H9 (cell line): ENCODE data around the gene PRKCZ. TPM values are rescaled to one million over a fixed set of nuclear protein-coding genes. Genes with fewer than 3 reads are reported as not detected.

ENCODE experiments used
- DNase-seq: peaks from one replicate; pipeline ENCODE4 v3.0.0-alpha.2; 2017
- H2AFZ ChIP-seq: one replicate; pipeline ENCODE4 v1.6.1; 2013; ENCODE audit warnings: mild to moderate bottlenecking, low read length, control low read depth, moderate library complexity
- H2AK5ac ChIP-seq: 2 replicates; pipeline ENCODE4 v1.6.1; 2013; ENCODE audit warnings: low read length, control low read depth, mixed read lengths; ENCODE audit not compliant: insufficient read length
- H2BK120ac ChIP-seq: one replicate; pipeline ENCODE4 v1.6.1; 2013; ENCODE audit warnings: low read depth, mild to moderate bottlenecking, low read length, control low read depth, inconsistent platforms; ENCODE audit not compliant: poor library complexity, severe bottlenecking
- H2BK12ac ChIP-seq: 2 replicates; pipeline ENCODE4 v1.6.1; 2013; ENCODE audit warnings: low read length, control low read depth, mixed read lengths, low read depth; ENCODE audit not compliant: insufficient read length
- H2BK15ac ChIP-seq: 2 replicates; pipeline ENCODE4 v1.6.1; 2013; ENCODE audit warnings: low read depth, low read length, control low read depth
- H2BK20ac ChIP-seq: one replicate; pipeline ENCODE4 v1.6.1; 2013; ENCODE audit warnings: low read depth, mild to moderate bottlenecking, low read length, control low read depth, inconsistent platforms; ENCODE audit not compliant: poor library complexity, severe bottlenecking
- H2BK5ac ChIP-seq: 2 replicates; pipeline ENCODE4 v1.6.1; 2013; ENCODE audit warnings: low read length, control low read depth, mixed read lengths; ENCODE audit not compliant: insufficient read length
- H3K14ac ChIP-seq: 2 replicates; pipeline ENCODE4 v1.6.1; 2013; ENCODE audit warnings: low read length, control low read depth; ENCODE audit not compliant: insufficient read depth
- H3K18ac ChIP-seq: 2 replicates; pipeline ENCODE4 v1.6.1; 2013; ENCODE audit warnings: low read depth, mild to moderate bottlenecking, mixed read lengths, low read length, control low read depth; ENCODE audit not compliant: insufficient read length
- H3K23ac ChIP-seq: 2 replicates; pipeline ENCODE4 v1.6.1; 2013; ENCODE audit warnings: low read length, control low read depth, mixed read lengths, low read depth; ENCODE audit not compliant: insufficient read length
- H3K23me2 ChIP-seq: 2 replicates; pipeline ENCODE4 v1.6.1; 2013; ENCODE audit warnings: low read depth, mild to moderate bottlenecking, mixed read lengths, low read length, control low read depth; ENCODE audit not compliant: insufficient read length, poor library complexity, severe bottlenecking
- H3K27ac ChIP-seq: 2 replicates; pipeline ENCODE4 v1.5.1; 2013; ENCODE audit warnings: low read length, control low read depth, mixed read lengths, low read depth; ENCODE audit not compliant: insufficient read length
- H3K27me3 ChIP-seq: 2 replicates; pipeline ENCODE4 v1.6.1; 2013; ENCODE audit warnings: low read length, control low read depth, inconsistent platforms; ENCODE audit not compliant: insufficient read depth
- H3K4ac ChIP-seq: 2 replicates; pipeline ENCODE4 v1.6.1; 2013; ENCODE audit warnings: low read depth, mild to moderate bottlenecking, control low read depth, inconsistent platforms, low read length, moderate library complexity
- H3K4me1 ChIP-seq: 2 replicates; pipeline ENCODE4 v1.6.1; 2013; ENCODE audit warnings: low read length, control low read depth, inconsistent platforms; ENCODE audit not compliant: insufficient read depth
- H3K4me2 ChIP-seq: 2 replicates; pipeline ENCODE4 v1.6.1; 2013; ENCODE audit warnings: low read length, control low read depth, mixed read lengths; ENCODE audit not compliant: insufficient read length, insufficient read depth
- H3K56ac ChIP-seq: 2 replicates; pipeline ENCODE4 v1.6.1; 2013; ENCODE audit warnings: low read depth, mild to moderate bottlenecking, mixed read lengths, low read length, control low read depth; ENCODE audit not compliant: insufficient read length
- H3K79me1 ChIP-seq: 2 replicates; pipeline ENCODE4 v1.6.1; 2013; ENCODE audit warnings: low read depth, mild to moderate bottlenecking, moderate library complexity, low read length, control low read depth, inconsistent platforms; ENCODE audit not compliant: insufficient read depth, poor library complexity, severe bottlenecking
- H3K79me2 ChIP-seq: 2 replicates; pipeline ENCODE4 v1.6.1; 2013; ENCODE audit warnings: low read length, control low read depth, inconsistent platforms; ENCODE audit not compliant: insufficient read depth
- H3K9ac ChIP-seq: 2 replicates; pipeline ENCODE4 v1.6.1; 2013; ENCODE audit warnings: low read length, control low read depth, mixed read lengths; ENCODE audit not compliant: insufficient read length; ENCODE audit errors: extremely low read depth
- H3K9me3 ChIP-seq: one replicate; pipeline ENCODE4 v1.6.1; 2013; ENCODE audit warnings: low read depth, low read length, inconsistent platforms; ENCODE audit not compliant: control insufficient read depth
- H3T11ph ChIP-seq: one replicate; pipeline ENCODE4 v1.6.1; 2013; ENCODE audit warnings: mild to moderate bottlenecking, low read length, control low read depth, inconsistent platforms
- H4K20me1 ChIP-seq: one replicate; pipeline ENCODE4 v1.6.1; 2013; ENCODE audit not compliant: control insufficient read depth, insufficient read length, insufficient read depth
- H4K5ac ChIP-seq: 2 replicates; pipeline ENCODE4 v1.6.1; 2013; ENCODE audit warnings: low read depth, mild to moderate bottlenecking, mixed read lengths, low read length, control low read depth; ENCODE audit not compliant: insufficient read length
- H4K8ac ChIP-seq: replicated peaks from 2 replicates; pipeline ENCODE4 v1.6.1; 2013; ENCODE audit warnings: low read length, control low read depth, mixed read lengths, low read depth; ENCODE audit not compliant: insufficient read length
- H4K91ac ChIP-seq: 2 replicates; pipeline ENCODE4 v1.6.1; 2013; ENCODE audit warnings: low read depth, mild to moderate bottlenecking, moderate library complexity, mixed read lengths, low read length, control low read depth; ENCODE audit not compliant: insufficient read length
- H3K27ac Mint-ChIP-seq, 3 experiments: 2 replicates in 2 of 3; 3 replicates in 1 of 3; pipeline ENCODE4 v1.8.0; 2020 to 2021; ENCODE audit warnings: mixed read lengths in 3 of 3, mild to moderate bottlenecking in 1 of 3, moderate library complexity in 1 of 3
- H3K27me3 Mint-ChIP-seq: 2 replicates; pipeline ENCODE4 v1.8.0; 2021; ENCODE audit warnings: low read depth, mild to moderate bottlenecking, moderate library complexity, mixed read lengths
- H3K36me3 Mint-ChIP-seq, 3 experiments: 2 replicates in 2 of 3; 3 replicates in 1 of 3; pipeline ENCODE4 v1.8.0; 2020 to 2021; ENCODE audit warnings: low read depth in 3 of 3, mixed read lengths in 3 of 3; ENCODE audit not compliant: insufficient read depth in 1 of 3
- H3K4me1 Mint-ChIP-seq, 2 experiments: 2 replicates each; pipeline ENCODE4 v1.8.0; 2020; ENCODE audit warnings: mixed read lengths in 2 of 2
- H3K4me3 Mint-ChIP-seq, 2 experiments: 2 replicates in 1 of 2; 3 replicates in 1 of 2; pipeline ENCODE4 v1.8.0; 2020 to 2021; ENCODE audit warnings: mild to moderate bottlenecking in 2 of 2, mixed read lengths in 2 of 2, moderate library complexity in 1 of 2
- H3K9me3 Mint-ChIP-seq, 2 experiments: 2 replicates in 1 of 2; 3 replicates in 1 of 2; pipeline ENCODE4 v1.8.0; 2020; ENCODE audit warnings: mild to moderate bottlenecking in 2 of 2, mixed read lengths in 2 of 2, moderate library complexity in 1 of 2
- WGBS: extraction: QIAGEN DNeasy Blood & Tissue Kit; methylation state at CpG from one replicate; pipeline ENCODE4 v1.1.7; 2013; ENCODE audit warnings: missing lambda C conversion rate, low lambda C conversion rate, mixed read lengths; ENCODE audit not compliant: insufficient read length; ENCODE audit errors: extremely low coverage; 5-methylcytosine and 5-hydroxymethylcytosine counted together
- total RNA-seq: library from RNA; stranded (reverse); gene quantifications from 2 replicates; pipeline ENCODE4 v1.2.1, GENCODE V29; 2021
- TF ChIP-seq, protein P1 (sequence below): fragments of 200-600 bp; sonication (generic); conservative IDR thresholded peaks from 3 replicates; pipeline ENCODE4 v1.8.0; 2021; ENCODE audit warnings: antibody characterized with exemption, mild to moderate bottlenecking

Gene PRKCZ
- total RNA-seq, 1 experiment from 2014 or later = 48.4 TPM

DNA sequence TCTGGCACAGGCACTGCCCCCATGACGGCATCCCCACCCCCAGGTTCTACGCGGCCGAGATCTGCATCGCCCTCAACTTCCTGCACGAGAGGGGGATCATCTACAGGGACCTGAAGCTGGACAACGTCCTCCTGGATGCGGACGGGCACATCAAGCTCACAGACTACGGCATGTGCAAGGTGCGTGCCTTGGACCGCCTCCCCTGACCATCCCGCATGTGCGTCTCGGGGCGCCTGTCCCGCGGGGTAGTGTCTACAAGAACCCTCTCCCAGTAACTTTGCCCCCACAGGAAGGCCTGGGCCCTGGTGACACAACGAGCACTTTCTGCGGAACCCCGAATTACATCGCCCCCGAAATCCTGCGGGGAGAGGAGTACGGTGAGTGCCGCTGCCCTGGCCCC is 121.8 kb downstream of the PRKCZ start:
- no peak overlapping the region for H4K91ac ChIP-seq
- H3K14ac ChIP-seq = no peak overlapping the region
- H4K20me1 ChIP-seq = no peaks in the 10 kb centered on the region
- no peaks in the 10 kb centered on the region for H3K4me1 ChIP-seq
- H4K5ac ChIP-seq = no peak overlapping the region
- H3K9me3 Mint-ChIP-seq = no peaks in the 10 kb centered on the region
- H3K23ac ChIP-seq = no peak overlapping the region
- no peak overlapping the region for H2BK15ac ChIP-seq
- no peak overlapping the region for H3K27ac ChIP-seq
- no peak overlapping the region for H2AK5ac ChIP-seq
- H3K56ac ChIP-seq = no peak overlapping the region
- no peak overlapping the region for H3K4ac ChIP-seq
- no CpG with 5 or more reads among the region's 26 CpGs for WGBS
- no peak overlapping the region for H2BK120ac ChIP-seq
- no peak overlapping the region for H2BK12ac ChIP-seq
- H3K4me2 ChIP-seq = no peak overlapping the region
- no peak overlapping the region for H3K27ac Mint-ChIP-seq
- no peak overlapping the region for H2BK20ac ChIP-seq
- H3K18ac ChIP-seq = no peak overlapping the region
- no peak overlapping the region for H4K8ac ChIP-seq
- H3K79me1 ChIP-seq = no peaks in the 10 kb centered on the region
- H3K79me2 ChIP-seq = no peaks in the 10 kb centered on the region
- no peak overlapping the region for H2AFZ ChIP-seq
- H3K9me3 ChIP-seq = no peaks in the 10 kb centered on the region
- H3K23me2 ChIP-seq = no peaks in the 10 kb centered on the region
- H3K4me3 Mint-ChIP-seq = no peak overlapping the region
- no peak overlapping the region for H3K9ac ChIP-seq
- TF ChIP-seq, protein P1, sequence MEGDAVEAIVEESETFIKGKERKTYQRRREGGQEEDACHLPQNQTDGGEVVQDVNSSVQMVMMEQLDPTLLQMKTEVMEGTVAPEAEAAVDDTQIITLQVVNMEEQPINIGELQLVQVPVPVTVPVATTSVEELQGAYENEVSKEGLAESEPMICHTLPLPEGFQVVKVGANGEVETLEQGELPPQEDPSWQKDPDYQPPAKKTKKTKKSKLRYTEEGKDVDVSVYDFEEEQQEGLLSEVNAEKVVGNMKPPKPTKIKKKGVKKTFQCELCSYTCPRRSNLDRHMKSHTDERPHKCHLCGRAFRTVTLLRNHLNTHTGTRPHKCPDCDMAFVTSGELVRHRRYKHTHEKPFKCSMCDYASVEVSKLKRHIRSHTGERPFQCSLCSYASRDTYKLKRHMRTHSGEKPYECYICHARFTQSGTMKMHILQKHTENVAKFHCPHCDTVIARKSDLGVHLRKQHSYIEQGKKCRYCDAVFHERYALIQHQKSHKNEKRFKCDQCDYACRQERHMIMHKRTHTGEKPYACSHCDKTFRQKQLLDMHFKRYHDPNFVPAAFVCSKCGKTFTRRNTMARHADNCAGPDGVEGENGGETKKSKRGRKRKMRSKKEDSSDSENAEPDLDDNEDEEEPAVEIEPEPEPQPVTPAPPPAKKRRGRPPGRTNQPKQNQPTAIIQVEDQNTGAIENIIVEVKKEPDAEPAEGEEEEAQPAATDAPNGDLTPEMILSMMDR = no peak
- H2BK5ac ChIP-seq = no peak overlapping the region
- H3K36me3 Mint-ChIP-seq = peaks cover 3 to 40% (median 34%) of the 10 kb centered on the region in 3 experiments
- no peaks in the 10 kb centered on the region for H3K27me3 Mint-ChIP-seq
- no peaks in the 10 kb centered on the region for H3K27me3 ChIP-seq
- peaks cover 0 to 8% of the 10 kb centered on the region in 2 experiments; a peak in 2 of 4 replicates for H3K4me1 Mint-ChIP-seq
- no peak overlapping the region for H3T11ph ChIP-seq
- DNase-seq = no peak
